HUES64 (cell line): ENCODE results near the gene GRIK2.

Experiments used
- H3K27ac ChIP-seq: 2 replicates; pipeline ENCODE4 v1.7.0; 2013; ENCODE audit warnings: low read depth, low read length, inconsistent platforms
- H3K27me3 ChIP-seq: 2 replicates; pipeline ENCODE4 v1.6.1; 2013; ENCODE audit warnings: mild to moderate bottlenecking, low read length; ENCODE audit not compliant: insufficient read depth
- H3K36me3 ChIP-seq: 2 replicates; pipeline ENCODE4 v1.6.1; 2013; ENCODE audit warnings: mild to moderate bottlenecking, low read length; ENCODE audit not compliant: insufficient read depth
- H3K4me1 ChIP-seq: 2 replicates; pipeline ENCODE4 v1.6.1; 2013; ENCODE audit warnings: mild to moderate bottlenecking, low read length, moderate library complexity; ENCODE audit not compliant: insufficient read depth
- H3K4me3 ChIP-seq: 2 replicates; pipeline ENCODE4 v1.5.1; 2013; ENCODE audit warnings: mild to moderate bottlenecking, low read length, moderate library complexity
- H3K9ac ChIP-seq: 2 replicates; pipeline ENCODE4 v1.6.1; 2013; ENCODE audit warnings: mild to moderate bottlenecking, low read depth, low read length
- H3K9me3 ChIP-seq: 2 replicates; pipeline ENCODE4 v1.6.1; 2013; ENCODE audit warnings: low read depth, low read length; ENCODE audit not compliant: insufficient read depth
- WGBS: fragments of 150-250, 120-280 bp; methylation state at CpG from one replicate; pipeline ENCODE4 v1.1.7; 2013; ENCODE audit warnings: missing lambda C conversion rate; 5-methylcytosine and 5-hydroxymethylcytosine counted together

Gene GRIK2

DNA sequence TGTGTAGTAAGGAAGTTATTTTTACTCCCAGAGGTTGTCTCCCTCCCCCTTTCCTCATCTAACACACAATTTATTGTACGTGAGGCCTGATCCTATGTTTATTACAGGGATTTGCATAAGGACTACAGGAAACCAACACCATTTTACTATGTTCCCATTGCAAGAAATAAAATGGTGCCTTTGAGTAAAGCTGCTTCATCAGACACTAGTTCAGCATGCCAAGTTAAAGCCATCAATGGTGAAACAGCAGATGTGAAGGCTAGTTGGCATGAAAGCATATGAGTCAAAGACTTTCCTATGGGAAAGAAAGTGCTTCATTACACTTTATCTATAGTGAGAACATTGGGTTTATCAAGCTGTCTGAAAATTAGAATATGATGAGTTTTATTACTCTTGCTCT, 543.0 kb downstream of the GRIK2 start:
- Histone ChIP-seq H3K27me3 (no peaks in the 10 kb centered on the region), H3K36me3 (no peaks in the 10 kb centered on the region), H3K9ac (no peak overlapping the region), H3K27ac (no peak overlapping the region), H3K4me3 (no peak overlapping the region), H3K9me3 (no peaks in the 10 kb centered on the region), H3K4me1 (no peaks in the 10 kb centered on the region)
- WGBS = 80% methylated on average over 1 of the region's 1 CpG

DNA sequence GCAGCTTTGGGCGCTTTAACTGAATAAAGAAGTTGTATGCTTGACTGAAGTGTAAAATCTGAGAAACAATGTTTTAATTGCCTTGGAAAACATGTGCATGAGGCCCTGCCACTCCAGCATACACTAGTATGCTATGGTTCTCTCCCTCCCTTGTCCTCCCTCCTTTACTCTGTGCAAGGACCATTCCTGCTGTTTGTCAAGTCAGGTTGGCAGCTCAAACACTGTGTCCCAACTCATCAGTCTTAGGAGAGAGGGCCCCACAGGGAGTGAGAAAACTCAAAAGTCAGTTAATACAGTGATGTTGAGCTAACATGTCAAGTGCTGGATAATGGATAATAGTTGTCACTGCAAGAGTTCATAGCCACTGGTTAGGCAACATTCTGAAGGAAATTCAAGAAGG, 543.6 kb downstream of the GRIK2 start:
- whole genome bisulfite sequencing = 95% methylated on average over 1 of the region's 1 CpG
- H3K36me3 ChIP-seq = no peaks in the 10 kb centered on the region

DNA sequence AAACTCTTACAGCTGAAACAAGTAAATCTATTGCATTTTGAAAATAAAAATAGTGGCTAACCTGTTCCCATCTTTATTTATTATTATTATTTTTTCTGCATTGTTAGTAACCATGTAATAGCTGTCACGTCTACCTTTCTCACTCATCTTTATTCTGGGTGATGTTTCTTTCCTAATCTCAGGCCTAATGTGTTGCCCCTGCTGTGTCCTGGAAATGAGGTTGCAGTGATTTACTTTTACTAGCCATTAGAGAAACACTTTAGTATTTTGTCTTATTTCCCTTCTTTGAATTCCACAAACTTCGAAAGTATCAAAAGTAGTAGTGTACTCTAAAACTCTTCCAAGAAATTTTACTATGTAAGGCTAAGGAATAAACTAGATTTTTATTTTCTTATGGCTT, 546.9 kb downstream of the GRIK2 start:
- Histone ChIP-seq H3K27ac (no peak overlapping the region), H3K9me3 (no peaks in the 10 kb centered on the region), H3K27me3 (no peaks in the 10 kb centered on the region), H3K4me3 (no peak overlapping the region), H3K36me3 (no peaks in the 10 kb centered on the region), H3K4me1 (no peaks in the 10 kb centered on the region), H3K9ac (no peak overlapping the region)
- 100% methylated on average over 1 of the region's 2 CpGs for WGBS

More for the DNA sequence above, 543.6 kb downstream of the GRIK2 start:
- no peaks in the 10 kb centered on the region for H3K4me1 ChIP-seq
- H3K4me3 ChIP-seq = no peak overlapping the region
- no peaks in the 10 kb centered on the region for H3K9me3 ChIP-seq
- H3K9ac ChIP-seq = no peak overlapping the region
- H3K27me3 ChIP-seq = no peaks in the 10 kb centered on the region
- H3K27ac ChIP-seq = no peak overlapping the region

DNA sequence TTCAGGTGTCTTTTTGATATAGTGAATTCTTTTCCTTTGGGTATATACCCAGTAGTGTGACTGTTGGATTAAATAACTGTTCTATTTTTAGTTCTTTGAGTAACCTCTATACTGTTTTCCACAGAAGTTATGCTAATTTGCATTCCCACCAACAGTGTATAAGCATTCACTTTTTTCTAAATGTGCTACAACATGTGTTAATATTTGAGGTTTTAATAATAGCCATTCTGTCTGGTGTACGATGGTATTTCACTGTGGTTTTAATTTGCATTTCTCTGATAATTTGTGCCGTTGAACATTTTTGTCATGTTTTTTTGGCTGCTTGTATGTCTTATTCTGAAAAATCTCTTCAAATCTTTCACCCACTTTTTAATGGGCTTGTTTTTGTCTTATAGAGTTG, 563.5 kb downstream of the GRIK2 start:
- no peaks in the 10 kb centered on the region for H3K4me1 ChIP-seq
- no peak overlapping the region for H3K4me3 ChIP-seq
- no peak overlapping the region for H3K27ac ChIP-seq
- no peaks in the 10 kb centered on the region for H3K27me3 ChIP-seq
- no peaks in the 10 kb centered on the region for H3K9me3 ChIP-seq
- H3K36me3 ChIP-seq = no peaks in the 10 kb centered on the region
- no peak overlapping the region for H3K9ac ChIP-seq
- 94% methylated on average over 2 of the region's 2 CpGs for WGBS

DNA sequence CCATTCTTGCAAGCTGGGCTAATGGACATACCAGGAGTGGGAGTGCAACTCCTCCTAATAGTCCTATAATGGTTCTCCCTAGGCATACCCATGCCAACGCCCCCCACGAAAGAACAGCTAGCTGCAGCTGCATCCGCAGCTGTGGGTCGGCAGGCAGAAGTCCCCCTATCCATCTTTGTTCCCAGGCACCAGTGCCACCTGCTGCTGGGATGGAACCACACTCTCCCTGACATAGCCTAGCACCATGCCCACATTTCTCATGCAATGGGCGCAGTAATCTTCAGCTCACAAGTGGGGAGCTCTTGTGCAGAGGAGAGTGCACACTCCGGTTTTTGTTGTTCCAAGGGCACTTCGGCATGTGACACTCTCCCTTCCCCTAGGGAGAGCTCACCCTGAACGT, 567.8 kb downstream of the GRIK2 start:
- Histone ChIP-seq H3K27ac (no peak overlapping the region), H3K4me3 (no peak overlapping the region)
- 91% methylated on average over 8 of the region's 8 CpGs for WGBS

DNA sequence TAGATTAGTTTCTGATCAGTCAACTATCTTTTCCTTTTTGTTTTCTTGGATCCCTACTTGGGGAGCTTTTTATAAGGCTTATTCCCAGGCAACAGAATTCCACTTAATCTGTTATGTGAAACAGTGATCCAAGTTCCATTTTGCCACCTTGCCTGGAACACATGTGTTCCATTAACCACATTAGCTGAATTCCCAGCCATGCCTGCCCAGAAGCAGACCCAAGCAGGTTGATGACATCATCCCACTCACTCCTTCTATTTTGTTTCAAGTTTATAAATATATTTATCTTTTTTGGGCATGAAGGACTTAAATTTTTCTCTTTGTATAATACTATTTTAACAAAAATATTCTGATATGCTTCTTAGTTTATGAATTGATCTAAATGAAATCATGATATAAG, 587.4 kb downstream of the GRIK2 start:
- Histone ChIP-seq H3K9me3 (no peaks in the 10 kb centered on the region), H3K4me1 (no peaks in the 10 kb centered on the region), H3K9ac (no peak overlapping the region), H3K4me3 (no peak overlapping the region), H3K36me3 (no peaks in the 10 kb centered on the region), H3K27me3 (no peaks in the 10 kb centered on the region), H3K27ac (no peak overlapping the region)

More for the DNA sequence above, 567.8 kb downstream of the GRIK2 start:
- Histone ChIP-seq H3K36me3 (no peaks in the 10 kb centered on the region), H3K4me1 (no peaks in the 10 kb centered on the region), H3K27me3 (no peaks in the 10 kb centered on the region), H3K9me3 (no peaks in the 10 kb centered on the region), H3K9ac (no peak overlapping the region)

DNA sequence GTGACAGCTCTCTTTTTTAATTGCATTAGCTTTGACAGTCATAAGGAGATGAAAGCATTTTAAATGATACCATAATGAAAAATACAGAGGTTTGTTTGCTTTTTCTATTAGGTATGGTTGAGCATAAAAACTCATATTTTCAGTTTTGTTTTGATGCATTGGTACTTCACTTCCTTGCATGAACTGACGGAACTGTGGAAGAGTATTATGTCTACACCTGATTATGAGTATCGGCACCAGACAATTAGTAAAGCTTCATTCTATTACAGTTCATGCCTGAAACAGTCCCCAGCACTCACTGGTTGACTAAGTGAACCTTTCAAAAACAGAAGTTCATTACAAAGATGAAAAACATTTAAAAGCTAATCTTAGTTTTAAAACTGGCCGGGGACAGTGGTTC, 593.0 kb downstream of the GRIK2 start:
- WGBS = 100% methylated on average over 3 of the region's 3 CpGs
- no peaks in the 10 kb centered on the region for H3K9me3 ChIP-seq
- H3K4me1 ChIP-seq = no peaks in the 10 kb centered on the region
- H3K27me3 ChIP-seq = no peaks in the 10 kb centered on the region
- H3K36me3 ChIP-seq = no peaks in the 10 kb centered on the region
- H3K4me3 ChIP-seq = no peak overlapping the region
- no peak overlapping the region for H3K27ac ChIP-seq
- no peak overlapping the region for H3K9ac ChIP-seq

DNA sequence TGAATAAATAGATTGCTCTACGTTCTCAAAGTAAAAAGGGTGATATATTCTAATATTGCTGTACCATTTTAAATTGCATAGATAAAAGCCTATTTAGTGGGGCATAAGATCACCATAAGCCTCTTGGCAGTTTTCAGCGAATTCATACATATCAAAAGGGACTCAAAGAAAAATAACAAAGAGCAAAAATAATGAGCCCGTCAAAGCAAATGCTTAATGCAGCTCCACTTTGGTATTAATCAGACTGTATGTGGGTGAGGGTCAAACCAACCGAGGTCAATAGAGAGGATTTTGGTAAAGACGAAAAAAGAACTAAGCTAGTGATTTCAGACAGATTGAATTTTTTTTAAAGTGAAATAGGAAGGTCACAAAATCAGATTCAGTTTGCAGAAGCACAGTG, 598.8 kb downstream of the GRIK2 start:
- H3K27me3 ChIP-seq = no peaks in the 10 kb centered on the region
- H3K27ac ChIP-seq = no peak overlapping the region
- no peaks in the 10 kb centered on the region for H3K9me3 ChIP-seq
- 0 out of 2 replicates have a peak, but pooled peaks cover 3% of the 10 kb centered on the region for H3K4me1 ChIP-seq
- H3K4me3 ChIP-seq = no peak overlapping the region
- H3K36me3 ChIP-seq = no peaks in the 10 kb centered on the region
- 75% methylated on average over 4 of the region's 5 CpGs for WGBS
- H3K9ac ChIP-seq = no peak overlapping the region

DNA sequence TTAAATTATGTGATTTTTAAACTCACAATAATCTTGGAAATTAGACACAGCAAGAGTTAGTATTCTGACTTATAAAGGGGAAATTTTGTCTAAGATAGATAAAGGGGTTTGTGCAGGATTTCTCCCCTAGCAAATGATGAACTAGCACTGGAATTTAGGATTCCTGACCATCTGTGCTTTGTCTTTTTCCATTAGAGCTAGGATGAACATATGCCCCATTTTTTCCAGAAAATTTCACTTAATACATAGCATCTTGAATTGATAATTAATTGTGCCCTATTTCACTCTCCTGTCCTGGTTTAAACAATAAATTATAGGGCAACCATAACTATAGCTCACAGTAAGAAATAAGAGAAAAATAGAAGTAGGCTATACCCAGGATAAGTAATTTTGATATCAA, 601.0 kb downstream of the GRIK2 start:
- H3K36me3 ChIP-seq = no peaks in the 10 kb centered on the region
- 0 out of 2 replicates have a peak, but pooled peaks cover 3% of the 10 kb centered on the region for H3K4me1 ChIP-seq

DNA sequence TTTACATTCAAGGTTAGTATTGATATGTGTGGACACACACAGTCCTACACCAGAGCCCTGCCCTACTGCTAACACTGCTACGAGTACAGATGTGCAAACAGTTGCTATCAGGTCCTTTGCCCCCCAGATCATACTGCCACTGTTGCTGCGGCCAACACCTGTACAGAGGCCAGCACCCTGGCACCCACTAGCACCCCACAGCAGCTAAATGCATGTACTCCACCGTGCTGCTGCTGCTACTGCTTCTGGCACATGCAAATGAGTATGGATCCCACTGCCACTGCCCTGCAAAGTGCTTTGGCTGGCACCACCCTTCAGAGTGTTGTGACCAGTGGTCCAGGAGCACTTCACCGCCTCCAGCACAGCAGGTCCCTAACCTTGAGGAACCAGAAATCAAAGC, 621.9 kb downstream of the GRIK2 start:
- H3K4me1 ChIP-seq = no peaks in the 10 kb centered on the region
- no peaks in the 10 kb centered on the region for H3K9me3 ChIP-seq
- H3K4me3 ChIP-seq = no peak overlapping the region
- H3K9ac ChIP-seq = no peak overlapping the region
- H3K27me3 ChIP-seq = no peaks in the 10 kb centered on the region
- H3K27ac ChIP-seq = no peak overlapping the region
- 92% methylated on average over 4 of the region's 4 CpGs for WGBS
- no peaks in the 10 kb centered on the region for H3K36me3 ChIP-seq

More for the DNA sequence above, 601.0 kb downstream of the GRIK2 start:
- Histone ChIP-seq H3K9ac (no peak overlapping the region), H3K9me3 (no peaks in the 10 kb centered on the region), H3K27ac (no peak overlapping the region), H3K4me3 (no peak overlapping the region), H3K27me3 (no peaks in the 10 kb centered on the region)

DNA sequence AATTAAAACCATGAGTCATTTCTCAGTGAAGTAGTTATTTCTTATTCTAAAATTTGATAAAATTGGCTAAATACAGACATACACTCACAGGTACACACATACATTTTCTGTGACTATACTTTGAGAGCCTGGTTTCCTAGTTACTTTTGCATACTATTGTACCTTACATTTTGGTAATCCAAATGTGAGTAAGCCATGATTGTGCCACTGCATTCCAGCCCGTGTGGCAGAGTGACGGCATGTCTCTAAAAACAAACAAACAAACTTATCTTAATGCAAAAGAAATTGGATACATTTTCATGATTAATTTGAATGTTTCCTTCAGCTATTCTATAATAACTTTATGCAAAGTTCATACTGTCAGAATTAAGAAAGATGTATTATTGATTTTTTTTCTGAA, 628.8 kb downstream of the GRIK2 start:
- Histone ChIP-seq H3K9ac (no peak overlapping the region), H3K9me3 (no peaks in the 10 kb centered on the region), H3K4me3 (no peak overlapping the region), H3K27me3 (no peaks in the 10 kb centered on the region), H3K27ac (no peak overlapping the region), H3K36me3 (no peaks in the 10 kb centered on the region), H3K4me1 (no peaks in the 10 kb centered on the region)
- WGBS = 100% methylated on average over 2 of the region's 2 CpGs

DNA sequence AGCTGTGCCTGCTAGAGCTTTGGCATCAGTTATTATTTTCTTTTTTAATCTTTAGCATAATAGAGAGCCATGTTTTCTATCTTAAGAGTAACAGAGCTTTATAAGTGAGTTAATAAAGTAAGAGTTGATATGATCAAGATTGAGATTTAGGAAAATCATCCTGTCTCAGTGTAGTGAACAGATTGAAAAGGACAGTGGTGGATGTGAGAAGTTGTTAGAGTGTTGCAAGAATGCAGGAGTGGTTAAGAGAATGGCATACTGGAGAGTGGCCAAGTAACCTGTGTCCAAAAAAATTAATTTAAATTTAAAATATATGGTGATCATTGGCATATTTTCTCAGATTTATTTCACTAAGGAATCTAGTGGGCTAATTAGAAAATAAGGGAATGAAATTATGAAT, 629.3 kb downstream of the GRIK2 start:
- Histone ChIP-seq H3K9me3 (no peaks in the 10 kb centered on the region), H3K9ac (no peak overlapping the region), H3K27ac (no peak overlapping the region), H3K27me3 (no peaks in the 10 kb centered on the region), H3K4me3 (no peak overlapping the region), H3K36me3 (no peaks in the 10 kb centered on the region), H3K4me1 (no peaks in the 10 kb centered on the region)
